Psoas muscle (tissue), 8 donors: ENCODE data around the gene NPTXR. TPM values are rescaled to one million over a fixed set of nuclear protein-coding genes. Genes with fewer than 3 reads are reported as not detected.
A peak's percentile ranks its signal among the peaks of the same experiment; 100 is the strongest.

ENCODE experiments used
- ATAC-seq, 4 donors: fragments of 200-7000 bp; cut with Tn5 transposase; one replicate each; pipeline ENCODE4 v1.9.1; 2020; ENCODE audit warnings: moderate library complexity in 3 of 4, mild to moderate bottlenecking in 2 of 4
- DNase-seq, 2 donors: peaks; one replicate each; pipeline ENCODE4 v3.0.0-alpha.2; 2020
- H3K27ac ChIP-seq: fragments of 200-600 bp; one replicate; pipeline ENCODE4 v1.8.0; 2022
- H3K27me3 ChIP-seq, 3 donors: fragments of 200-600 bp in 1 of 3; one replicate each; pipeline versions ENCODE4 v1.6.1 to v1.8.0; 2013 to 2022; ENCODE audit warnings: low read length in 2 of 3, mild to moderate bottlenecking in 2 of 3, moderate library complexity in 1 of 3; ENCODE audit not compliant: insufficient read depth in 3 of 3
- H3K36me3 ChIP-seq, 2 donors: fragments of 200-600 bp in 1 of 2; one replicate each; pipeline versions ENCODE4 v1.6.1 to v1.8.0; 2013 to 2022; ENCODE audit warnings: low read depth in 1 of 2, mild to moderate bottlenecking in 1 of 2, moderate library complexity in 1 of 2; ENCODE audit not compliant: insufficient read depth in 1 of 2
- H3K4me1 ChIP-seq: fragments of 200-600 bp; one replicate; pipeline ENCODE4 v1.8.0; 2022
- H3K4me3 ChIP-seq: fragments of 200-600 bp; one replicate; pipeline ENCODE4 v1.8.0; 2022; ENCODE audit warnings: mild to moderate bottlenecking
- H3K9me3 ChIP-seq: fragments of 200-600 bp; one replicate; pipeline ENCODE4 v1.8.0; 2022
- CTCF ChIP-seq: fragments of 200-600 bp; IDR thresholded peaks from one replicate; pipeline ENCODE4 v1.8.0; 2022; ENCODE audit warnings: antibody characterized with exemption
- WGBS, 3 donors: extraction: QIAGEN DNeasy Blood & Tissue Kit; methylation state at CpG; one replicate each; pipeline versions ENCODE4 v1.1.6 to v1.1.7; 2013; 5-methylcytosine and 5-hydroxymethylcytosine counted together
- intact Hi-C, 2 donors: fragments of 100-400 bp; cut with DNase I; formaldehyde crosslinking; loops; one replicate each; pipeline versions ENCODE4 v1.11.0 to v1.14.2; 2022
- polyA plus RNA-seq, 3 donors: library from polyadenylated mRNA; stranded (reverse); fragments of 200-250 nt; gene quantifications; one replicate each; pipeline ENCODE4 v1.2.3, GENCODE V29; 2013
- total RNA-seq, 4 donors: library from RNA; stranded (reverse); fragmentation: NEBNext Ultra II Directional in 2 of 4; extraction: Animal tissue kit (Norgen Biotek cat#: 25700) in 2 of 4; gene quantifications; one replicate each; pipeline versions ENCODE4 v1.2.1 to v1.2.4, GENCODE V29; 2021 to 2023
- donor health status: healthy with polysubstance abuse.
- donor health status: DM: no; HTN: no; CAD: no; lungs with moderate emphysema.
- donor health status: Bipolar disorder and iron deficiency.
- donor health status: healthy.
- donor health status: DM: yes; HTN: yes; CAD: no.
- donor health status: DM: no; HTN: no; CAD: no.
- donor health status: DM: no; HTN: no; CAD: no.
- donor health status: DM: yes; HTN: yes; CAD: no.

NPTXR gene
- total and polyA plus RNA-seq, 7 donors: 0.15 to 1.7 (median 0.39) TPM

GRCh38 chr22:38829485-38829884 lies 14.3 kb downstream of the NPTXR start:
- DNase-seq: peak in 1 of 2 donors; percentile 32
- Histone ChIP-seq H3K36me3 (no peaks in the 10 kb centered on the region), H3K27ac (no peak overlapping the region), H3K9me3 (no peaks in the 10 kb centered on the region), H3K4me3 (no peak overlapping the region), H3K27me3 (peaks cover 0 to 22% (median 4%) of the 10 kb centered on the region in 3 donors), H3K4me1 (no peaks in the 10 kb centered on the region)
- WGBS, 3 donors: 75 to 85% (median 78%) methylated on average over 4 of the region's 4 CpGs
- intact Hi-C loops: no loop called here
- no peak for TF ChIP-seq CTCF
- no peak for ATAC-seq

- Histone ChIP-seq H3K4me1 (no peaks in the 10 kb centered on the region), H3K9me3 (no peaks in the 10 kb centered on the region), H3K36me3 (no peaks in the 10 kb centered on the region), H3K4me3 (no peak overlapping the region), H3K27me3 (peaks cover 0 to 22% (median 2%) of the 10 kb centered on the region in 3 donors), H3K27ac (no peak overlapping the region)
- peak in 1 of 2 donors; percentile 32 for DNase-seq
- no peak for TF ChIP-seq CTCF
- 50 to 56% (median 52%) methylated on average over 10 of the region's 10 CpGs for WGBS, 3 donors
- no peak for ATAC-seq
- intact Hi-C loops: no loop called here
Observed at GRCh38 chr22:38828616-38829205, 15.1 kb downstream of the NPTXR start.

GRCh38 chr22:38828191-38828590 lies 15.6 kb downstream of the NPTXR start:
- intact Hi-C loops: no loop called here
- Histone ChIP-seq H3K36me3 (no peaks in the 10 kb centered on the region), H3K9me3 (no peaks in the 10 kb centered on the region), H3K27me3 (peaks cover 0 to 21% (median 2%) of the 10 kb centered on the region in 3 donors), H3K4me1 (no peaks in the 10 kb centered on the region), H3K4me3 (no peak overlapping the region), H3K27ac (no peak overlapping the region)
- DNase-seq (peak in 1 of 2 donors; percentile 19), ATAC-seq (no peak)
- TF ChIP-seq CTCF: no peak
- WGBS, 3 donors: 26 to 39% (median 29%) methylated on average over 11 of the region's 11 CpGs

DNA sequence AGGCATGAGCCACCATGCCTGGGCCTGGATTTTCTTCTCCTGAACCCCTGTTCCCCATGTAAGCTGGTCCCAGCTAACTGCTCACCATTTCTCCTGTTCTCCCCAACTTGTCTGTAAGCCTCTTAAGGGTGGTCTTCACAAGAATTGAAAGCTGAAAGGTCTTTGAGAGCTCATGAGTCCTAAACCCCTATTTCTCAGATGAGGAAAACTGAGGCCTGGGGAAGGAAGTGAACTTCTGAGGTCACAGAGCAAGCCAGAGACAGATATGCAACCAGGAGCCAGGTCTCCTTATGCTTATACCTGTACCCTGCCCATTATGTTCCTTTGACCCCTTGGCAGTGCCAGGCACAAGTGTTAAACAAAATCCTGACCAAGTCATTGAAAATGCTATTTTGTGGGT lies 16.3 kb downstream of the NPTXR start:
- DNase-seq (peak in 1 of 2 donors; percentile 10), ATAC-seq (no peak)
- peaks cover 0 to 14% (median 2%) of the 10 kb centered on the region in 3 donors for H3K27me3 ChIP-seq
- no peaks in the 10 kb centered on the region for H3K4me1 ChIP-seq
- no peaks in the 10 kb centered on the region for H3K36me3 ChIP-seq
- no peak overlapping the region for H3K27ac ChIP-seq
- no peak for TF ChIP-seq CTCF
- no peak overlapping the region for H3K4me3 ChIP-seq
- intact Hi-C loops: no loop called here
- H3K9me3 ChIP-seq: no peaks in the 10 kb centered on the region

GRCh38 chr22:38826801-38827200 lies 17.0 kb downstream of the NPTXR start:
- DNase-seq (peak in 1 of 2 donors; percentile 27), ATAC-seq (no peak)
- Histone ChIP-seq H3K4me1 (no peaks in the 10 kb centered on the region), H3K9me3 (no peaks in the 10 kb centered on the region), H3K4me3 (no peak overlapping the region), H3K36me3 (no peaks in the 10 kb centered on the region), H3K27me3 (peaks cover 0 to 14% (median 2%) of the 10 kb centered on the region in 3 donors), H3K27ac (no peak overlapping the region)
- intact Hi-C loops: no loop called here
- TF ChIP-seq CTCF: no peak
- WGBS, 3 donors: 66 to 70% (median 67%) methylated on average over 5 of the region's 5 CpGs
